Neuron (in vitro differentiated cells): ENCODE results near the gene USP38.
"Not testable (repeated sequence)": the region's sequence is repeated elsewhere in the genome, so short reads cannot be mapped to it uniquely, and the experiment has no call there.

ENCODE experiments used
- H2AFZ ChIP-seq: one replicate; pipeline ENCODE4 v1.6.1; 2013; ENCODE audit warnings: low read depth, mild to moderate bottlenecking, inconsistent platforms, low read length, moderate library complexity
- H3K27me3 ChIP-seq: one replicate; pipeline ENCODE4 v1.6.1; 2013; ENCODE audit warnings: low read length; ENCODE audit not compliant: insufficient read depth
- H3K36me3 ChIP-seq: one replicate; pipeline ENCODE4 v1.6.1; 2013; ENCODE audit warnings: low read length; ENCODE audit not compliant: insufficient read depth
- H3K4me1 ChIP-seq: one replicate; pipeline ENCODE4 v1.6.1; 2013; ENCODE audit warnings: low read length; ENCODE audit not compliant: insufficient read depth
- H3K4me3 ChIP-seq: 2 replicates; pipeline ENCODE4 v1.5.1; 2013; ENCODE audit warnings: mild to moderate bottlenecking, low read length, moderate library complexity
- H3K9me3 ChIP-seq: one replicate; pipeline ENCODE4 v1.6.1; 2013; ENCODE audit warnings: low read length

Gene USP38, protein sequence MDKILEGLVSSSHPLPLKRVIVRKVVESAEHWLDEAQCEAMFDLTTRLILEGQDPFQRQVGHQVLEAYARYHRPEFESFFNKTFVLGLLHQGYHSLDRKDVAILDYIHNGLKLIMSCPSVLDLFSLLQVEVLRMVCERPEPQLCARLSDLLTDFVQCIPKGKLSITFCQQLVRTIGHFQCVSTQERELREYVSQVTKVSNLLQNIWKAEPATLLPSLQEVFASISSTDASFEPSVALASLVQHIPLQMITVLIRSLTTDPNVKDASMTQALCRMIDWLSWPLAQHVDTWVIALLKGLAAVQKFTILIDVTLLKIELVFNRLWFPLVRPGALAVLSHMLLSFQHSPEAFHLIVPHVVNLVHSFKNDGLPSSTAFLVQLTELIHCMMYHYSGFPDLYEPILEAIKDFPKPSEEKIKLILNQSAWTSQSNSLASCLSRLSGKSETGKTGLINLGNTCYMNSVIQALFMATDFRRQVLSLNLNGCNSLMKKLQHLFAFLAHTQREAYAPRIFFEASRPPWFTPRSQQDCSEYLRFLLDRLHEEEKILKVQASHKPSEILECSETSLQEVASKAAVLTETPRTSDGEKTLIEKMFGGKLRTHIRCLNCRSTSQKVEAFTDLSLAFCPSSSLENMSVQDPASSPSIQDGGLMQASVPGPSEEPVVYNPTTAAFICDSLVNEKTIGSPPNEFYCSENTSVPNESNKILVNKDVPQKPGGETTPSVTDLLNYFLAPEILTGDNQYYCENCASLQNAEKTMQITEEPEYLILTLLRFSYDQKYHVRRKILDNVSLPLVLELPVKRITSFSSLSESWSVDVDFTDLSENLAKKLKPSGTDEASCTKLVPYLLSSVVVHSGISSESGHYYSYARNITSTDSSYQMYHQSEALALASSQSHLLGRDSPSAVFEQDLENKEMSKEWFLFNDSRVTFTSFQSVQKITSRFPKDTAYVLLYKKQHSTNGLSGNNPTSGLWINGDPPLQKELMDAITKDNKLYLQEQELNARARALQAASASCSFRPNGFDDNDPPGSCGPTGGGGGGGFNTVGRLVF

DNA sequence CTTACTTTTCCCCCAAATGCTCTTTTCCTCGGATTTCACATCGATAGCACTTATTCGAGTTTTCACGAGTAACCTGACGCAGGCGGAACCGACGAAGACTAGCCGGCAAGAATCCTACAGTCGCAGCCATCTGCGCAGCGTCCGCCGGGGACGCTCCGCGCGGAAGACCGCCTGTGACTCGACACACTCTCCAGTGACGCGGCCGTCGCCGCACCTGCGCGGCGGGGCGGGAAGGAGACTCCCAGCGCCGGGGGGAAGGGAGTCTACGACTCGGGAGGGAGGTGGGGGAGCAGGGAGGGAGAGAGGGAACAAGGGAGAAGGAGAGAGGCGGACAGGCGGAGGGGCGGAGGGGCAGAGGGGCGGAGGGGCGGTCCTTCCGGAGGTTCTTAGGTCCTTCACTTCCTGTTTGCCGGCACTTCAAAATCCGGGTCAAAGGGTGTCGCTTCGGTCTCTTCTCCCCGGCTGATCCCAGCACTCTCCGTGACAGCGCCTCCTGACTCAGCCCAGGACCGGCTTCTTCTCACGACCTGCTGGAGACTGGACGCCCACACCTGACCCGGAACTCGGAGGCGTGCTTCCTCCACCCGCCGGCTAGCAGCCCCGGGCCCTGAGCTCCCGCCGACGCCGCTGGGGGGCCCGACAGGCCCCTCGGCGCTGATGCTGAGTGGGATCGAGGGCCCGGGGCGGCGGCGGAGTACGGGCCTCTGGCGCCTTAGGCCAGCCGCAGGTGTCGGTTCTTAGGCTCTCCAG is at the start of gene USP38:
TSS of gene USP38 (plus strand) at position 415 of the 750 bp plus-strand sequence. CDS start 534 bp downstream, outside the sequence.
- Histone ChIP-seq H3K4me3 (peak within 1 kb of the TSS; percentile 74), H3K27me3 (no peaks in the 10 kb centered on the region), H2AFZ (peak within 1 kb of the TSS; percentile 77), H3K4me1 (peaks cover 48% of the 10 kb centered on the region), H3K36me3 (peaks cover 11% of the 10 kb centered on the region), H3K9me3 (no peaks in the 10 kb centered on the region)

- H3K27me3 ChIP-seq = no peaks in the 10 kb centered on the region
Measured at GRCh38 chr4:143135358-143135757, 49.4 kb upstream of the USP38 start.

GRCh38 chr4:143140696-143141095 is 44.0 kb upstream of the USP38 start:
- H3K4me3 ChIP-seq = no peak overlapping the region
- no peaks in the 10 kb centered on the region for H3K9me3 ChIP-seq
- H3K36me3 ChIP-seq = no peaks in the 10 kb centered on the region
- no peak overlapping the region for H2AFZ ChIP-seq
- H3K27me3 ChIP-seq = no peaks in the 10 kb centered on the region
- H3K4me1 ChIP-seq = no peaks in the 10 kb centered on the region

More at GRCh38 chr4:143135358-143135757, 49.4 kb upstream of the USP38 start:
- Histone ChIP-seq H3K4me3 (no peak overlapping the region), H3K36me3 (no peaks in the 10 kb centered on the region), H2AFZ (no peak overlapping the region), H3K4me1 (no peaks in the 10 kb centered on the region), H3K9me3 (no peaks in the 10 kb centered on the region)

DNA sequence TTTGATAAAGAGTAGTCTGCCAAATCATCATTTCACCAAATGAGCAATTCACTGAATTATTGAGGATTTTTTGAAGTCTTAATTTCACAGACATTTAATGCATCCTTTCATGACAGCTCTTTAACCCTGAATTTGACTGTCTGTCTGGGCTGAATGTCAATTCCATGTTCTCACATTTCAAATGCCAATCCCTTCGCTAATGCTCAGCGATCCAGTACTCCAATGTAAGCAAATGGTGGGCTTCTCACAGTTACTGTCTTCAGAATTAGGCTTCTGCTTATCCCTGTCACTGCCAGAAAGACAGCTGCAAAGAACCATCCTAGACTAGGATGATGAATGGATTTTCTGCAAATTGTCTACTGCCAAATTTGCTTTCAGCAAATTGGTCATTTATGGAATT is 36.2 kb upstream of the USP38 start:
- H2AFZ ChIP-seq = no peak overlapping the region
- H3K4me1 ChIP-seq = peaks cover 4% of the 10 kb centered on the region
- peaks cover 2% of the 10 kb centered on the region for H3K9me3 ChIP-seq
- no peak overlapping the region for H3K4me3 ChIP-seq
- H3K36me3 ChIP-seq = no peaks in the 10 kb centered on the region
- no peaks in the 10 kb centered on the region for H3K27me3 ChIP-seq

- peaks cover 4% of the 10 kb centered on the region for H3K9me3 ChIP-seq
- H3K27me3 ChIP-seq = no peaks in the 10 kb centered on the region
- no peak overlapping the region for H2AFZ ChIP-seq
- H3K36me3 ChIP-seq = no peaks in the 10 kb centered on the region
- no peak overlapping the region for H3K4me3 ChIP-seq
- H3K4me1 ChIP-seq = no peaks in the 10 kb centered on the region
Measured at GRCh38 chr4:143156853-143157252, 27.9 kb upstream of the USP38 start.

DNA sequence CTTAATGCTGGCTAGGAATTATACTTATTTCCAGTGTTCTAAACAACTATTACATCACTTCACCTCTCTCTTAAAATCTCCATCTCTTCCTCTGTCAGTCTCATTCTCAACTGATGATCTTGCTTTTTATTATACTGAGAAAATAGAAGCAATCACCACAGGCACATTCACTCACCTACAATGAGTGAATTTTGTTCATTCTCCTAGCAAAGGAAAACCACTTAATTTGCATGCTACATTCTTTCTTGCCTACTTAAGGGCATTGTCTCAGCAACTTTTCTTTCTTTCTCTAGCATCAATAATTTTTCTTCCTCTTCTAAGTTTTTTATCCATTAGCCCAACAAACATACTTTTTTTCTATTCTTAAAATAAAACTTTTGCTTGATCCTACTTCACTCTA is 21.1 kb upstream of the USP38 start:
- no peaks in the 10 kb centered on the region for H3K4me1 ChIP-seq
- H3K4me3 ChIP-seq = no peak overlapping the region
- no peak overlapping the region for H2AFZ ChIP-seq
- H3K27me3 ChIP-seq = no peaks in the 10 kb centered on the region
- no peaks in the 10 kb centered on the region for H3K36me3 ChIP-seq
- H3K9me3 ChIP-seq = no peaks in the 10 kb centered on the region

DNA sequence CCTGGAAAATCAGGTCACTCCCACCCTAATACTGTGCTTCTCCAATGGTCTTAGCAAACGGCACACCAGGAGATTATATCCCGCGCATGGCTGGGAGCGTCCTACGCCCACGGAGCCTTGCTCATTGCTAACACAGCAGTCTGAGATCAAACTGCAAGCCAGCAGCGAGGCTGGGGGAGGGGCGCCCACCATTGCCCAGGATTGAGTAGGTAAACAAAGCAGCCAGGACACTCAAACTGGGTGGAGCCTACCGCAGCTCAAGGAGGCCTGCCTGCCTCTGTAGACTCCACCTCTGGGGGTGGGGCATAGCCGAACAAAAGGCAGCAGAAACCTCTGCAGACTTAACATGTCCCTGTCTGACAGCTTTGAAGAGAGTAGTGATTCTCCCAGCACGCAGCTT is 18.0 kb upstream of the USP38 start:
- H3K36me3 ChIP-seq, H3K27me3 ChIP-seq, H3K4me1 ChIP-seq, H3K9me3 ChIP-seq, H3K4me3 ChIP-seq, H2AFZ ChIP-seq: not testable (repeated sequence)

- H2AFZ ChIP-seq = no peak overlapping the region
- H3K9me3 ChIP-seq = no peaks in the 10 kb centered on the region
- H3K36me3 ChIP-seq = no peaks in the 10 kb centered on the region
- H3K27me3 ChIP-seq = no peaks in the 10 kb centered on the region
- no peak overlapping the region for H3K4me3 ChIP-seq
- peaks cover 14% of the 10 kb centered on the region for H3K4me1 ChIP-seq
Measured at GRCh38 chr4:143178923-143179322, 5.8 kb upstream of the USP38 start.

DNA sequence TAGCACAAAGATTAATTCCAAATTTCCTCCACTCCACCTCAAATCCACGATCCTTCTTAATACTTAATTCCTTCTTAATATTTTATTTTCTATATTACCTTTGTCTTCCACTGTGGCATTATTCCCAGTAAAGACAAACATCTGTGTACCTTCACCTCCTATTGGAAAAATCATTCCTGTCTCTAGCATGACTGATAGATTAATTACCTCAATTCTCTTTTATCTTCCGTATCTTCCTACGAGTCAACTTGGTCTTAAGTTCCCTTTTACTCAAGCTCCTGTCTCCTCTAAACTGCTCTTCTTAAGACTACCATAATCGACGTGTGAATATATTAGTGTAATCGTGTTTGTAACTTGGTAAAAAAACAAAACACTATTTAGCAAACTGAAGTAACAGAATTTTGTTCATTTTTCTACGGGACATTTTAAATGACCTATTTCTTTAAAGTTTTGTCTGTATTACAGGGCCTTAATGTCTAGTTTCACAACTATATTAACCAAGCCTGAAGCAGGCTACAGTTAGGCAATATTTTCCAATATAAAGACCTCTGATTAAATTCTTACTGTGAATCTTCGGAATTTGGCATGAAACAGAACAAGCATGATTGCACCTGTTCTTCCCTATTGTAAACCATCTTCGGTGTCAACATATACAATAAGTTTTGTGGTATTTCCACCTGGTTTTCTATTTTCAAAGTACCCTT is 1.1 kb upstream of the USP38 start:
- H3K4me3 ChIP-seq = peak overlapping the region; percentile 74
- peak overlapping the region; percentile 77 for H2AFZ ChIP-seq
- H3K27me3 ChIP-seq = no peaks in the 10 kb centered on the region
- H3K9me3 ChIP-seq = no peaks in the 10 kb centered on the region
- H3K4me1 ChIP-seq = peaks cover 38% of the 10 kb centered on the region
- peaks cover 4% of the 10 kb centered on the region for H3K36me3 ChIP-seq

DNA sequence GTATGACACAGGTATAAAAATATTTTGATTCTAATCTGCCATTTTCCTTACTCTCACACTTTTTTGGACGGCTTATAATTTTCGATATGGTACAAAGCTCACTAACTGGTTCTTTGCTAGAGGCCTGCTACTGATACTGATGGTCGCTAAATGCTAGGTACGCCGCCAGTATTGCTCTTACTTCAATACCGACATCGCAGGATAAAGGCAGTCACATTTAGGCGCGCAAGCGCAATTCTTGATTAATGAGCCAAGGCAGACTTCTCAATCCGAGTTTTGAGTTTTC is 557 bp upstream of the USP38 start:
- Histone ChIP-seq H2AFZ (peak overlapping the region; percentile 77), H3K4me1 (peaks cover 43% of the 10 kb centered on the region), H3K27me3 (no peaks in the 10 kb centered on the region), H3K4me3 (peak overlapping the region; percentile 74), H3K9me3 (no peaks in the 10 kb centered on the region), H3K36me3 (peaks cover 9% of the 10 kb centered on the region)

DNA sequence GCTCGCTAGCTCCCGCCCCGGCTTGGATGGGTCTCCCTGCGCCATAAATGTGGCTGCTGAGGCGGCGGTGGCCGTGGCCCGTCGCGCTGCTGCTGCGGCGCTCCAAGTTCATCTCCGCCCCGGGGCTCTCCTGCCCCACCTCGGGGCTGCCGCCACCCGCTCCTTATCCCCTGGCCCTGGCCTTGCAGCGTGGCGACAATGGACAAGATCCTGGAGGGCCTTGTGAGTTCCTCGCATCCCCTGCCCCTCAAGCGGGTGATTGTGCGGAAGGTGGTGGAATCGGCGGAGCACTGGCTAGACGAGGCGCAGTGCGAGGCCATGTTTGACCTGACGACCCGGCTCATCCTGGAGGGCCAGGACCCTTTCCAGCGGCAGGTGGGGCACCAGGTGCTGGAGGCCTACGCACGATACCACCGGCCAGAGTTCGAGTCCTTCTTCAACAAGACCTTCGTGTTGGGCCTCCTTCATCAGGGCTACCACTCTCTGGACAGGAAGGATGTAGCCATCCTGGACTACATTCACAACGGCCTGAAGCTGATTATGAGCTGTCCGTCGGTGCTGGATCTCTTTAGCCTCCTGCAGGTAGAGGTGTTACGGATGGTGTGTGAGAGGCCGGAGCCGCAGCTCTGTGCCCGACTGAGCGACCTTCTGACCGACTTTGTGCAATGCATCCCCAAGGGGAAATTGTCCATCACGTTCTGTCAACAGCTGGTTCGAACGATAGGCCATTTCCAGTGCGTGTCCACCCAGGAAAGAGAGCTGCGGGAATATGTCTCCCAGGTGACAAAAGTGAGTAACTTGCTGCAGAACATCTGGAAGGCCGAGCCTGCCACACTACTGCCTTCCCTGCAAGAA is 763 bp downstream of the USP38 start:
- Histone ChIP-seq H3K4me1 (peaks cover 51% of the 10 kb centered on the region), H2AFZ (peak overlapping the region; percentile 73), H3K9me3 (no peaks in the 10 kb centered on the region), H3K36me3 (peaks cover 18% of the 10 kb centered on the region), H3K4me3 (peak overlapping the region; percentile 74), H3K27me3 (no peaks in the 10 kb centered on the region)

DNA sequence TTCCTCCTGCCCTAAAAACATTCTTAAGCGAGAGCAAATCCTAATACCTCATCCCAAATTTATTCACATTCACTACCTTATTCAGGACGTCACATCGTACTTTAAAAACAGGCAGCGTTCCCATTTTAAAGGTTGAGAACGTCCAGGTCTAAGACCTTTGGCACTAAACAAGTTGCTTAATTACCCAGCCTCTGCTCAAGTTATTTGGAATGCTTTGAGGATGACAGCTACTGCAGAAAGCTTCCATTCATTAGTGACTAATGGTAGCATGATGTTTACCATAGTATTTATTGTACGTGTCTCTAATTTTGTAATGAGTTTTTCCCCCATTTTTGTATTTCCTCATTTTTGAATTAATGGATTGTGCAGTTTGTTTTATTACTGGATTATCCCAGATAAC is 1.5 kb downstream of the USP38 start:
- H3K4me3 ChIP-seq = peak overlapping the region; percentile 74
- peaks cover 25% of the 10 kb centered on the region for H3K36me3 ChIP-seq
- H2AFZ ChIP-seq = no peak overlapping the region
- H3K27me3 ChIP-seq = no peaks in the 10 kb centered on the region
- peaks cover 51% of the 10 kb centered on the region for H3K4me1 ChIP-seq
- H3K9me3 ChIP-seq = no peaks in the 10 kb centered on the region
